Measurements from ENCODE around the gene HACL1. TPM values are rescaled to one million over a fixed set of nuclear protein-coding genes. Genes with fewer than 3 reads are reported as not detected.

HACL1 gene
- total and polyA plus RNA-seq, 5 donors from 2014 or later: 35.8 to 44.8 (median 36.0) TPM

DNA sequence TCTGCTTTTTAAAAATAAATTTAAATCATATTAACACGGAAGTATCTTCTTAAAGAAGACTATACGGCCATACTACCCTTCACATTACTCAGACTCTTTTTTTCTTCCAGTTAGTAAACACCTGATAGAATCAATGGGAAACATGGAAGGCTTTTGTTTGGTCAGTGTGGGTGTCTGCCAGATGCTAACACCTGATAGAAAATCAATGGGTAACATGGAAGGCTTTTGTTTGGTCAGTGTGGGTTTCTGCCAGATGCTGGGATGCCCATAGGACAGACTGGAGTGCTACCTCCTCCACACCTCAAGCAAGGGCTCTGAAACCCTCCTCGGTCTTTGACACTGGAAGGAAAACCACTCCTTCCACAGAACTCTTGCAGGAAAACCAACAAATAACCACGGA, 29.2 kb downstream of the HACL1 start:
- no peaks in the 10 kb centered on the region for H3K4me1 ChIP-seq (ENCODE audit: control insufficient read depth, insufficient read depth, low read length, poor library complexity, severe bottlenecking)
- Mint-ChIP-seq H3K27me3 (no peaks in the 10 kb centered on the region), H3K36me3 (peaks cover 50% of the 10 kb centered on the region), H3K4me3 (no peak overlapping the region), H3K9me3 (peaks cover 0 to 1% (median 0%) of the 10 kb centered on the region in 7 donors), H3K4me1 (peaks cover 0 to 12% (median 6%) of the 10 kb centered on the region in 4 donors), H3K27ac (no peak overlapping the region)
- DNase-seq: no peak
- H3K9me3 ChIP-seq (ENCODE audit: control insufficient read depth in 2 of 2, low read length in 2 of 2): no peaks in the 10 kb centered on the region
- H3K27ac ChIP-seq (ENCODE audit: insufficient read depth, low read length, poor library complexity, severe bottlenecking): no peak overlapping the region
- H3K36me3 ChIP-seq (ENCODE audit: control insufficient read depth, insufficient read depth, low read length): peaks cover 75% of the 10 kb centered on the region
- no peak overlapping the region for H3K4me3 ChIP-seq (ENCODE audit: low read depth, low read length)
- no peak for ATAC-seq (ENCODE audit: low read depth in 2 of 2)
- H3K27me3 ChIP-seq (ENCODE audit: control insufficient read depth, insufficient read depth, low read length): no peaks in the 10 kb centered on the region

DNA sequence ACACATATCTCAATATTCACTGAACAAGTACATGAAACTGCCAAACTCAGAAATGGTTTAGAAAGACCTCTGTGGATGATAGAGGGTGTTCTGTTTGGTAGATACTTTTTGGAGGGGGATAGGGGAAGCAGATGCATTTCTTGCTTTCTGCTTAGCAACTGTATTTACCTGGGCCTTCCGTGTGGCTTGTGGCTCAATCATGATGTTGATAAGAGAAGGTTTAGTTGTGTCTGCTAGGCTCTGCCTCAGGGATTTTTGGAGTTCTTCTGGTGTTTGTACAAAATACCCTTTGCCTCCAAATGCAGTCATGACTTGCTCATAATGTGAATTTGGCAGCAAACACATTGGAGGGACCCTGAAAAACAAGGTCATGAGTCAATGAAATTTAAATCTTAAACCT, 38.2 kb downstream of the HACL1 start:
- Histone ChIP-seq H3K4me3 (ENCODE audit: low read depth, low read length) (no peak overlapping the region), H3K27me3 (ENCODE audit: control insufficient read depth, insufficient read depth, low read length) (no peaks in the 10 kb centered on the region), H3K4me1 (ENCODE audit: control insufficient read depth, insufficient read depth, low read length, poor library complexity, severe bottlenecking) (no peaks in the 10 kb centered on the region), H3K36me3 (ENCODE audit: control insufficient read depth, insufficient read depth, low read length) (peaks cover 78% of the 10 kb centered on the region), H3K9me3 (ENCODE audit: control insufficient read depth in 2 of 2, low read length in 2 of 2) (no peaks in the 10 kb centered on the region), H3K27ac (ENCODE audit: insufficient read depth, low read length, poor library complexity, severe bottlenecking) (no peak overlapping the region)
- H3K4me1 Mint-ChIP-seq: peaks cover 0 to 7% (median 2%) of the 10 kb centered on the region in 4 donors
- ATAC-seq (ENCODE audit: low read depth in 2 of 2): no peak
- peak overlapping the region in 1 of 3 donors; percentile 40 for H3K27ac Mint-ChIP-seq
- H3K36me3 Mint-ChIP-seq: peaks cover 51% of the 10 kb centered on the region
- no peak for DNase-seq
- H3K9me3 Mint-ChIP-seq: no peaks in the 10 kb centered on the region
- no peak overlapping the region for H3K4me3 Mint-ChIP-seq
- no peaks in the 10 kb centered on the region for H3K27me3 Mint-ChIP-seq

- Mint-ChIP-seq H3K36me3 (peaks cover 45% of the 10 kb centered on the region), H3K9me3 (no peaks in the 10 kb centered on the region), H3K4me1 (peaks cover 3 to 8% (median 5%) of the 10 kb centered on the region in 4 donors), H3K4me3 (no peak overlapping the region), H3K27me3 (no peaks in the 10 kb centered on the region), H3K27ac (peak overlapping the region in 1 of 3 donors; percentile 17)
- H3K4me3 ChIP-seq (ENCODE audit: low read depth, low read length): no peak overlapping the region
- no peak for ATAC-seq (ENCODE audit: low read depth in 2 of 2)
- no peak for DNase-seq
- peaks cover 3% of the 10 kb centered on the region for H3K4me1 ChIP-seq (ENCODE audit: control insufficient read depth, insufficient read depth, low read length, poor library complexity, severe bottlenecking)
- H3K27ac ChIP-seq (ENCODE audit: insufficient read depth, low read length, poor library complexity, severe bottlenecking): no peak overlapping the region
- H3K9me3 ChIP-seq (ENCODE audit: control insufficient read depth in 2 of 2, low read length in 2 of 2): no peaks in the 10 kb centered on the region
- no peaks in the 10 kb centered on the region for H3K27me3 ChIP-seq (ENCODE audit: control insufficient read depth, insufficient read depth, low read length)
- peaks cover 71% of the 10 kb centered on the region for H3K36me3 ChIP-seq (ENCODE audit: control insufficient read depth, insufficient read depth, low read length)
These were observed 38.8 kb downstream of the HACL1 start for GRCh38 chr3:15562560-15562959.

- Histone ChIP-seq H3K27ac (ENCODE audit: insufficient read depth, low read length, poor library complexity, severe bottlenecking) (no peak overlapping the region), H3K27me3 (ENCODE audit: control insufficient read depth, insufficient read depth, low read length) (no peaks in the 10 kb centered on the region), H3K36me3 (ENCODE audit: control insufficient read depth, insufficient read depth, low read length) (peaks cover 36% of the 10 kb centered on the region), H3K9me3 (ENCODE audit: control insufficient read depth in 2 of 2, low read length in 2 of 2) (no peaks in the 10 kb centered on the region), H3K4me1 (ENCODE audit: control insufficient read depth, insufficient read depth, low read length, poor library complexity, severe bottlenecking) (peaks cover 15% of the 10 kb centered on the region), H3K4me3 (ENCODE audit: low read depth, low read length) (no peak overlapping the region)
- Mint-ChIP-seq H3K4me3 (no peak overlapping the region), H3K36me3 (peaks cover 36% of the 10 kb centered on the region), H3K9me3 (no peaks in the 10 kb centered on the region), H3K4me1 (peaks cover 19 to 32% (median 25%) of the 10 kb centered on the region in 4 donors), H3K27ac (no peak overlapping the region), H3K27me3 (no peaks in the 10 kb centered on the region)
- no peak for ATAC-seq (ENCODE audit: low read depth in 2 of 2)
- DNase-seq: no peak
These were observed 42.8 kb downstream of the HACL1 start for GRCh38 chr3:15558581-15558980.

GRCh38 chr3:15557511-15557946, 43.8 kb downstream of the HACL1 start:
- no peaks in the 10 kb centered on the region for H3K27me3 ChIP-seq (ENCODE audit: control insufficient read depth, insufficient read depth, low read length)
- no peak overlapping the region for H3K27ac ChIP-seq (ENCODE audit: insufficient read depth, low read length, poor library complexity, severe bottlenecking)
- H3K4me3 ChIP-seq (ENCODE audit: low read depth, low read length): no peak overlapping the region
- H3K27ac Mint-ChIP-seq: peak overlapping the region in 2 of 3 donors; percentile 48 to 69
- peak; percentile 80 to 86 for ATAC-seq (ENCODE audit: low read depth in 2 of 2)
- peaks cover 33% of the 10 kb centered on the region for H3K36me3 Mint-ChIP-seq
- H3K27me3 Mint-ChIP-seq: no peaks in the 10 kb centered on the region
- peaks cover 22 to 35% (median 26%) of the 10 kb centered on the region in 4 donors for H3K4me1 Mint-ChIP-seq
- no peaks in the 10 kb centered on the region for H3K9me3 ChIP-seq (ENCODE audit: control insufficient read depth in 2 of 2, low read length in 2 of 2)
- DNase-seq: peak; percentile 48 to 93 (median 66)
- peaks cover 26% of the 10 kb centered on the region for H3K36me3 ChIP-seq (ENCODE audit: control insufficient read depth, insufficient read depth, low read length)
- peak overlapping the region in 1 of 4 donors; percentile 2 for H3K4me3 Mint-ChIP-seq
- H3K4me1 ChIP-seq (ENCODE audit: control insufficient read depth, insufficient read depth, low read length, poor library complexity, severe bottlenecking): peaks cover 15% of the 10 kb centered on the region
- H3K9me3 Mint-ChIP-seq: no peaks in the 10 kb centered on the region

DNA sequence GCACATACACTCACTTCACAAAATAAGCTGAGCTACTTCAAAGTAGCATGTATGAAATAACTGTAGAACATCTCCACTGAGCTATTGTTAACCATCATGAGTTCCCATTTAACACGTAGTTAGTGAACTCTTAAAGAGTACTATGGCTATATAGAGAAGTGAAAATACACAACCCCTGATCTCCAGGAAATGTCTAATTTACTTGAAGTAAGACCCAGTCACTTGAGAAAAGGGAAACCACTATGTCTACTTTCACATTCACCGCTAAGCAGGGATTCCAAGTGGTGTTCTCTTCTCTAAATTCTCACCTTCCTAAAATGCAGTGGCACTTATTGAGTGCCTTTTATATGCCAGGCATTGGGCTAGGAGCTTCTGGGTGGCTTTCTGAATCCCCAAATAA, 44.9 kb downstream of the HACL1 start:
- ATAC-seq (ENCODE audit: low read depth in 2 of 2): peak; percentile 51 to 70
- H3K9me3 ChIP-seq (ENCODE audit: control insufficient read depth in 2 of 2, low read length in 2 of 2): no peaks in the 10 kb centered on the region
- H3K9me3 Mint-ChIP-seq: no peaks in the 10 kb centered on the region
- peak overlapping the region in 2 of 4 donors; percentile 10 to 35 for H3K4me3 Mint-ChIP-seq
- peaks cover 15% of the 10 kb centered on the region for H3K36me3 ChIP-seq (ENCODE audit: control insufficient read depth, insufficient read depth, low read length)
- peaks cover 15% of the 10 kb centered on the region for H3K4me1 ChIP-seq (ENCODE audit: control insufficient read depth, insufficient read depth, low read length, poor library complexity, severe bottlenecking)
- peak in 1 of 3 donors; percentile 81 for DNase-seq
- peaks cover 31% of the 10 kb centered on the region for H3K36me3 Mint-ChIP-seq
- peaks cover 22 to 35% (median 27%) of the 10 kb centered on the region in 4 donors for H3K4me1 Mint-ChIP-seq
- H3K27me3 ChIP-seq (ENCODE audit: control insufficient read depth, insufficient read depth, low read length): no peaks in the 10 kb centered on the region
- H3K27ac ChIP-seq (ENCODE audit: insufficient read depth, low read length, poor library complexity, severe bottlenecking): peak overlapping the region; percentile 55
- H3K4me3 ChIP-seq (ENCODE audit: low read depth, low read length): peak overlapping the region; percentile 29
- H3K27ac Mint-ChIP-seq: peak overlapping the region; percentile 27 to 78 (median 69)
- no peaks in the 10 kb centered on the region for H3K27me3 Mint-ChIP-seq

DNA sequence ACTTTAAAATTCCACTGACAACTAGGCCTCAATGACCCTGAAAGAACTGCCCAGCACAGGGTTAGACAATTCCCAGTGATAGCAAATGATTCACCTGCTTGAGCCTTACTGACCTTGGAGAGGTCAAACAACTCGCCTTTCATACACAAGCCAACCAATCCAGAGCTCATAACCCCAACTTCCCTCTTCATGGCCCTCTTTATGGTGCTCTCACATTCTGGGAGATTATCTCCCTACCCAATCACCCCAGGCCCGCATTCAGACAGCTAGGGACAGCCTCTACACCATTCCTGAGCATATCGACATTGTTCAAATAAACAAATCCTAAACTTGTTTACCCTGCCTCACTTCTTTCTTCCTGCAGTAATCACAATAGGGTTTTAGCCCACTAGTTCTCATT, 47.6 kb downstream of the HACL1 start:
- Mint-ChIP-seq H3K4me3 (peak overlapping the region in 1 of 4 donors; percentile 8), H3K27me3 (no peaks in the 10 kb centered on the region), H3K27ac (no peak overlapping the region), H3K36me3 (peaks cover 31% of the 10 kb centered on the region), H3K4me1 (peaks cover 19 to 37% (median 27%) of the 10 kb centered on the region in 4 donors), H3K9me3 (no peaks in the 10 kb centered on the region)
- peaks cover 15% of the 10 kb centered on the region for H3K4me1 ChIP-seq (ENCODE audit: control insufficient read depth, insufficient read depth, low read length, poor library complexity, severe bottlenecking)
- H3K27me3 ChIP-seq (ENCODE audit: control insufficient read depth, insufficient read depth, low read length): no peaks in the 10 kb centered on the region
- H3K36me3 ChIP-seq (ENCODE audit: control insufficient read depth, insufficient read depth, low read length): no peaks in the 10 kb centered on the region
- H3K4me3 ChIP-seq (ENCODE audit: low read depth, low read length): no peak overlapping the region
- no peak overlapping the region for H3K27ac ChIP-seq (ENCODE audit: insufficient read depth, low read length, poor library complexity, severe bottlenecking)
- DNase-seq (no peak), ATAC-seq (ENCODE audit: low read depth in 2 of 2) (no peak)
- H3K9me3 ChIP-seq (ENCODE audit: control insufficient read depth in 2 of 2, low read length in 2 of 2): no peaks in the 10 kb centered on the region

DNA sequence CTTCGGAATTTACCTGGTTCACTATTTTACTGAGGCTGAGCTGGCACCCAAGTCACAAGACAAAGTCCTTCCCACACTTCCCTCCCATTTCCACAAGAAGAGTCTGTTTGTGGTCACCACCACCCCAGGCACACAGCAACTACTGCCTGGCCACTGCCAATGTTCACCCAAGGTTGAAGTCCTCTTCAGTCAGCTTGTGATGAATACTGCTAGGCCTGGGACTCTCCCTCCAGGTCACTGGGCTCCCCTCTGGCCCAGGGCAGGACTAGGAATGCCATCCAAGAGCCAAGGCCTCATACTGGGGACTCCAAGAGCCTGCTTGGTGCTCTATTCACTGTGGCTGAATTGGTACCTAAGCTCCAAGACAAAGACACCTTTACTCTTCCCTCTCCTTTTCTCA, 49.5 kb downstream of the HACL1 start:
- H3K4me1 ChIP-seq (ENCODE audit: control insufficient read depth, insufficient read depth, low read length, poor library complexity, severe bottlenecking): peaks cover 5% of the 10 kb centered on the region
- Mint-ChIP-seq H3K36me3 (peaks cover 39% of the 10 kb centered on the region), H3K4me3 (no peak overlapping the region), H3K27ac (peak overlapping the region in 1 of 3 donors; percentile 69), H3K9me3 (peaks cover 0 to 6% (median 1%) of the 10 kb centered on the region in 7 donors), H3K27me3 (no peaks in the 10 kb centered on the region), H3K4me1 (peaks cover 10 to 28% (median 18%) of the 10 kb centered on the region in 4 donors)
- H3K27me3 ChIP-seq (ENCODE audit: control insufficient read depth, insufficient read depth, low read length): no peaks in the 10 kb centered on the region
- H3K36me3 ChIP-seq (ENCODE audit: control insufficient read depth, insufficient read depth, low read length): no peaks in the 10 kb centered on the region
- ATAC-seq (ENCODE audit: low read depth in 2 of 2) (no peak), DNase-seq (no peak)
- no peak overlapping the region for H3K27ac ChIP-seq (ENCODE audit: insufficient read depth, low read length, poor library complexity, severe bottlenecking)
- H3K4me3 ChIP-seq (ENCODE audit: low read depth, low read length): no peak overlapping the region
- H3K9me3 ChIP-seq (ENCODE audit: control insufficient read depth in 2 of 2, low read length in 2 of 2): no peaks in the 10 kb centered on the region
